Small intestine (tissue), 7 donors: ENCODE measurements around the gene PARK7. TPM values are rescaled to one million over a fixed set of nuclear protein-coding genes. Genes with fewer than 3 reads are reported as not detected.
A peak's percentile ranks its signal among the peaks of the same experiment; 100 is the strongest.

Experiments used
- DNase-seq, 2 donors: peaks; one replicate each; pipeline versions ENCODE4 v3.0.0 to v3.0.0-alpha.2; 2013
- FAIRE-seq: peaks from 2 replicates; lab custom pipeline; 2012; peaks lifted over from hg19 to GRCh38; lab: Jason Lieb, UNC
- H3K27ac ChIP-seq, 3 donors: one replicate each; pipeline ENCODE4 v1.5.1; 2013; ENCODE audit warnings: low read length in 2 of 3, mild to moderate bottlenecking in 2 of 3, control low read depth in 1 of 3, inconsistent platforms in 1 of 3, low read depth in 1 of 3, moderate library complexity in 1 of 3
- H3K27me3 ChIP-seq, 3 donors: one replicate each; pipeline ENCODE4 v1.6.1; 2013; ENCODE audit warnings: low read length in 3 of 3, inconsistent platforms in 1 of 3; ENCODE audit not compliant: control insufficient read depth in 3 of 3, insufficient read depth in 3 of 3
- H3K36me3 ChIP-seq, 3 donors: one replicate each; pipeline ENCODE4 v1.6.1; 2013; ENCODE audit warnings: low read length in 3 of 3, inconsistent platforms in 1 of 3, low read depth in 1 of 3, mild to moderate bottlenecking in 1 of 3, moderate library complexity in 1 of 3; ENCODE audit not compliant: control insufficient read depth in 3 of 3, insufficient read depth in 2 of 3
- H3K4me1 ChIP-seq, 3 donors: one replicate each; pipeline ENCODE4 v1.6.1; 2013; ENCODE audit warnings: low read length in 2 of 3, inconsistent platforms in 1 of 3, low read depth in 1 of 3, mild to moderate bottlenecking in 1 of 3, moderate library complexity in 1 of 3; ENCODE audit not compliant: control insufficient read depth in 3 of 3, insufficient read depth in 2 of 3
- H3K4me3 ChIP-seq, 3 donors: one replicate each; pipeline ENCODE4 v1.5.1; 2013; ENCODE audit warnings: low read length in 3 of 3, control low read depth in 1 of 3, inconsistent platforms in 1 of 3, low read depth in 1 of 3, mild to moderate bottlenecking in 1 of 3, moderate library complexity in 1 of 3
- H3K9me3 ChIP-seq, 2 donors: one replicate each; pipeline ENCODE4 v1.6.1; 2013; ENCODE audit warnings: low read depth in 1 of 2, low read length in 1 of 2; ENCODE audit not compliant: control insufficient read depth in 2 of 2, insufficient read depth in 1 of 2
- WGBS, 3 donors: extraction: QIAGEN DNeasy Blood & Tissue Kit; methylation state at CpG; one replicate each; pipeline ENCODE4 v1.1.7; 2013; 5-methylcytosine and 5-hydroxymethylcytosine counted together
- polyA plus RNA-seq, 4 donors: library from polyadenylated mRNA; stranded (reverse) in 3 of 4; unstranded in 1 of 4; fragments of 200-250 nt in 3 of 4; fragments of 120-200 nt in 1 of 4; gene quantifications; one replicate each; pipeline versions ENCODE4 v1.2.1 to v1.2.3, GENCODE V29; 2013
- donor health status: healthy with polysubstance abuse.
- donor health status: control.
- donor health status: control.
- donor health status: Bipolar disorder and iron deficiency.
- donor health status: healthy.

Gene PARK7
- polyA plus RNA-seq, 4 donors: 199 to 297 (median 222) TPM

DNA sequence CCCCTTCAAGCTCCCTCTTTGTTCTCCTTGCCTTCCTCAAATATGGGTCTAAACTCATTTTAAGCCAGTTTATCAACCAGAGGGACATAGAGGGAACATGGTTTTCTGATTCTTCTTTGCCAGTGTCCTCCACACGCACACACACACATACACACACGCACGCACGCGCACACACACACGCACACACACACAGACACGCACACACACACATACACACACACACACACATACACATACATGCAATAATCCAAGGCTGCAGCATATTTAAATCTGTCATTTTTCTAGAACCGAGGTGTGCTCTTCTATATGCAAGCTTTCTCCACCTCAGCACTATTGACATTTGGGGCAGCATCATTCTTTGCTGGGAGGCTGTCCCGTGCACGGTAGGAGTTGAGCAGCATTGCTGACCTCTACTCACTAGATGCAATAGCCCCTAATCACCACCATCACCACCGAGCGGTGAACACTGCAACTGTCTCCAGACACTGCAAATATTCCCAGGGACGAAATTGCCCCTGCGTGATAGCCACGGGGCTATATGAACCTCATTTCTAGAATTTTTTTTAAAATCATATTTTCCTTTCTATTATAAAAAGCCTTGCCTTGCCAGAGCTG, 28.9 kb upstream of the PARK7 start:
- WGBS, 3 donors: 69 to 74% (median 73%) methylated on average over 15 of the region's 15 CpGs
- DNase-seq (no peak), FAIRE-seq (no peak)
- Histone ChIP-seq H3K36me3 (no peaks in the 10 kb centered on the region), H3K4me3 (no peak overlapping the region), H3K9me3 (no peaks in the 10 kb centered on the region), H3K27me3 (no peaks in the 10 kb centered on the region), H3K27ac (no peak overlapping the region), H3K4me1 (no peaks in the 10 kb centered on the region)

DNA sequence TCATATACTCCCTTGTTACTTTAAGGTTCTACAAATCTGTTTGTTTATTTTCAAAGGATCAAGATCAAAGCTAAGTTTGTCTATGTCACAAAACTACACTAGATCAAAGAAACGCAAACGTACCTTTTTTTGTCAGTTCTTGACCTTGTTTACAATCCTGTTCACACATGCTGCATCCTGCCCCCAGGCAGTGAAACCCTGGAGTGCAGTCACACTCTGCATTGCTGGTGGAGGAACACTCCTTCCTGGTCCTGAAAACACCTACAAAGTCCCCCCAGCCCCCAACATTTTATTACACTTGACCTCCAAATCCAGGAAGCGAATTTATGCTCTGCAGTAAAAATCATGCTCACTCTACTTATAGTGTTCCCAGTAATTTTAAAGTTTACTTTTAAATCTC, 23.4 kb upstream of the PARK7 start:
- Histone ChIP-seq H3K4me3 (no peak overlapping the region), H3K4me1 (peaks cover 0 to 2% (median 2%) of the 10 kb centered on the region in 3 donors), H3K36me3 (no peaks in the 10 kb centered on the region), H3K27ac (no peak overlapping the region), H3K27me3 (peaks cover 0 to 28% (median 0%) of the 10 kb centered on the region in 3 donors), H3K9me3 (no peaks in the 10 kb centered on the region)
- DNase-seq (no peak), FAIRE-seq (no peak)
- 21 to 46% (median 26%) methylated on average over 3 of the region's 3 CpGs for WGBS, 3 donors

DNA sequence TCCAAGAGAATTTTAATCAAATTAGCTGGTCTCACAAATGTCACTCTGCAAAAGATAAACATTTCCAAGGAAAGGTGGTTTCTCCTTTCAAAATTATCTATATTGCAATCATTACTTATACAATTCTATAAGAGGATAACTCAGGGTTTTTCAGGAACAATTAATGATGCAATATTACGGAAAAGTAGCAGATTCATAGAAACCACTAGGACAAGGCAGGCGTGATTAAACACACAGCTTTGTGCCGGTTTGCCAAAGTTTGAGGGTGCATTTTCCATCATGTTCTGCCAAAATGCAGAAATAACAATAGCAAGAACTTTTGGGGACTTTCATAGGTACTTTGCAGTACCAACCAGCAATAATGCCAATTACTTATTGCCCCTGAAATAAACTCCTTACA, 21.5 kb upstream of the PARK7 start:
- Histone ChIP-seq H3K36me3 (no peaks in the 10 kb centered on the region), H3K27me3 (peaks cover 0 to 32% (median 0%) of the 10 kb centered on the region in 3 donors), H3K9me3 (no peaks in the 10 kb centered on the region), H3K27ac (no peak overlapping the region), H3K4me1 (peaks cover 0 to 2% (median 2%) of the 10 kb centered on the region in 3 donors), H3K4me3 (no peak overlapping the region)
- WGBS, 3 donors: 74 to 87% (median 78%) methylated on average over 3 of the region's 3 CpGs
- no peak for DNase-seq
- no peak for FAIRE-seq

DNA sequence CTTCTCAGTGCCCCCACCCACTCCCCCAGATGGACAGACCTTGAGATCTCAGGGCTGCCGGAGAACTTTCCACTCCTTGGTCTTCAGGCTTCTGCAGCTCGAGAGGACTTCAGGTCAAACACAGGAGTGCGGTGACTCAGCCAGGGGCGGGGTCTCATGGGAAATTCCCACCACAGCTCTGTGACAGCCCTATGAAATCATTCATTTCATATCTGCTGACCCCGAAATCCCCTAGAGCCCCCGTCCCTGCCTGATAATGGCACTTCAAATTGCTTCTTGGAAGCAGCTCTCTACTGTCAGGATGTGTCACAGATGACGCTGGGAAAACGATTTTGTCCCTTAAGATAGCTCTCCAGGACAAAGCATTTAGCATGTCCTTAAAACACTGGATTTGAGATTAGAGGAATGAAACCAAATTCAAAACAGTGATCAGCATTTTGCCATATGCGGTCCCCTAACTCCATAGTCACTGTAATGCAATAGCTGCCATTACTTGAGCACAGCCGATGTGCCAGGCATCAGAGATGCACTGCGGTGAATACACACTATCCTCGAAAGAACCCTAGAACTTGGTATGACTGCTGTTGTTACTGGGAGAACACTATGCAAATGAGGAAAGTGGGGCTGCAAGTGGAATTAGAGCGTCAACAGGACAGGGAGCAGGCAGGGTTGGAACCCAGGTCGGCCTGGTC, 20.6 kb upstream of the PARK7 start, which contains the start of gene TNFRSF9:
TSS of gene TNFRSF9 (minus strand) at position 95 of the 692 bp plus-strand sequence. CDS start 845 bp downstream, outside the sequence.
- WGBS, 3 donors: 41 to 54% (median 45%) methylated on average over 14 of the region's 14 CpGs
- Histone ChIP-seq H3K27ac (no peak within 1 kb of the TSS), H3K4me1 (peaks cover 0 to 2% (median 2%) of the 10 kb centered on the region in 3 donors), H3K27me3 (peaks cover 0 to 32% (median 0%) of the 10 kb centered on the region in 3 donors), H3K9me3 (no peaks in the 10 kb centered on the region), H3K36me3 (no peaks in the 10 kb centered on the region), H3K4me3 (no peak within 1 kb of the TSS)
- DNase-seq (peak in 1 of 2 donors; percentile 15), FAIRE-seq (no peak)

DNA sequence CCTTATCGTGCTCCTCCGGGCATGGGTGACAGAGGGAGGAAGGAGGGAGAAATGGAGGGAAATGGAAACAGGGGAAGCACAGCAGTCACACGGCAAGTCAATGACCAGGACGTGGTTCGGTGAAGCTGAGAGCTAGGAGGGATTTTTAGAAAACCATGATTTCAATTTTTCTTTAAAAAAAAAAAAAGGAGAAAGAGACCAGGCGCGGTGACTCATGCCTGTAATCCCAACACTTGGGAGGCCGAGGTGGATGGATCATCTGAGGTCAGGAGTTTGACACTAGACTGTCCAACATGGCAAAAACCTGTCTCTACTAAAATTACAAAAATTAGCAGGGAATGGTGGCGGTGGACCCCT, 20.1 kb upstream of the PARK7 start:
- no peak for DNase-seq
- 63 to 73% (median 69%) methylated on average over 9 of the region's 9 CpGs for WGBS, 3 donors
- FAIRE-seq: no peak
- Histone ChIP-seq H3K9me3 (no peaks in the 10 kb centered on the region), H3K4me3 (no peak overlapping the region), H3K27ac (no peak overlapping the region), H3K36me3 (no peaks in the 10 kb centered on the region), H3K4me1 (peaks cover 0 to 2% (median 2%) of the 10 kb centered on the region in 3 donors), H3K27me3 (peaks cover 0 to 32% (median 0%) of the 10 kb centered on the region in 3 donors)

DNA sequence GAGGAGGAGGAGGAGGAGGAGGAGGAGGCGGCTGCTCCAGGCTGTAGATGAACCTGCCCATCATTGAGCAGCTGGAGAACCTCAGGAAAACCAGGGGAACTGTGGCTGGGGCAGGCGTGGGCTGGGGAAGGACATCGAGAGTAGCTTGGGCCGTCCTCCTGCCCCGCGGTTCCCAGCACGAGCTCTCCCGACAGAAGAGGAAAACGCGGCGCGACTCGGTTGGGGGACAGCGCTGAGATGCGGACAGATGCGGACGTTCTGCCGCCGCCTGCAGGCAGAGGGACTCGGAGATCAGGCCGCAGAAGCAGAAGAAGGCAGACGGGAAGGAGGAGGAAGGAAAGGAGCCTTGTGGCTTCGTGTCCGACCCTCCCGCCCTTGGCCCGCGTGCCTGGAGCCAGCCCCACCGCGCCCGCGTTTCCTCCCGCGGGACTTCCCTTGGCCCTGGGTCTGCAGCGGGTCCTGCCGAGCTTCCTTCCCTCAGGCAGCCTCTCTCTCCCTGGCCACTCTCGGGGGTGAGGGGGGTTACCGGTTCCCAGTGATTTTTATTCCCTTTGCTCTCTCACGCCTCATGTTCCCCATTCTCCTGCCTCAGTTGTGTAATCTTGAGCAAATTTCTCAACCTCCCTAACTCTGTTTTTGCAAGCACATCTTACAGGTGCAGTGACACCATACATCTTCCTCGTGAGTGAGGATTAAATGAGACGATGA, 19.1 kb upstream of the PARK7 start:
- Histone ChIP-seq H3K9me3 (no peaks in the 10 kb centered on the region), H3K4me1 (peaks cover 0 to 2% (median 2%) of the 10 kb centered on the region in 3 donors), H3K36me3 (no peaks in the 10 kb centered on the region), H3K27me3 (peaks cover 0 to 35% (median 0%) of the 10 kb centered on the region in 3 donors), H3K27ac (peak overlapping the region in 1 of 3 donors; percentile 22), H3K4me3 (peak overlapping the region in 1 of 3 donors; percentile 33)
- WGBS, 3 donors: 7 to 8% (median 7%) methylated on average over 30 to 40 of the region's 40 CpGs
- FAIRE-seq (no peak), DNase-seq (peak; percentile 31 to 54)

DNA sequence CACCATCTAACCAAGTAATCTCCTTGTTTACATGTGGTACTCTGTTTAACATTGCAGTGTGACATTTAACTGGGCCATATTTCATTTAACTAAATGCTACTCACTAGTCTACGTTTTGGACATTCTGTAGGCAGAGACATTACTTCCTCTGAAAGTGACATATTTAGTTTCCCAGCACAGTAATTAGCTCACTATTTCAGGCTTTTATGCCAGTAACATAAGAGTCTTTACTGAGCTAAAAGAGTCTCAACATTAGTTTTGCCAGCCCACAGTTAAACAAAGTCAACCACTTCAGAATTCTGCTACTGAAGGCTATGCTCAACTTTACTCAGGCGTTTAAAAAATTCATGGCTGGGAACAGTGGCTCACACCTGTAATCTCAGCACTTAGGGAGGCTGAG, 18.3 kb upstream of the PARK7 start:
- Histone ChIP-seq H3K36me3 (no peaks in the 10 kb centered on the region), H3K9me3 (no peaks in the 10 kb centered on the region), H3K27ac (no peak overlapping the region), H3K4me3 (no peak overlapping the region), H3K27me3 (peaks cover 0 to 35% (median 0%) of the 10 kb centered on the region in 3 donors), H3K4me1 (peaks cover 0 to 2% (median 2%) of the 10 kb centered on the region in 3 donors)
- DNase-seq (no peak), FAIRE-seq (no peak)
- WGBS, 3 donors: 54 to 55% (median 55%) methylated on average over 2 of the region's 2 CpGs

DNA sequence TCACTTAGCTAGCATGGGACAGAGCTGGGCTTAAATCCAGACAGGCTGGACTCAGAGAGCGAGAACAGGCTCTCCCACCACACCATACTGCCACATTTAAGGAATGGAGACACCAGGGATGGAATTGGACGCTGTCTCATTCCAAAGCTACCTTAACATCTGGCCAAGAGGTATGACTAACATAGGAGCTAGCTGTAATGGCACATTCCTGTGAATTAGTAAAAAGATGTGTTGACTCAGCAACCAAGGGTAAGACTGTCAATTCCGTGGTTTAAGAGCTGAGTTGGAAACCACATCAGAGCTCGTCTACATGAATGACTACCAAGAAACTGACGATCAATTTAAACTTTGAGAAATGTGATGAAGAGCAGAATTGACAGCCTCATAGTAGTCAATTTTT, 12.6 kb upstream of the PARK7 start:
- H3K4me1 ChIP-seq: peaks cover 0 to 3% (median 0%) of the 10 kb centered on the region in 3 donors
- no peak overlapping the region for H3K27ac ChIP-seq
- DNase-seq (peak in 1 of 2 donors; percentile 25), FAIRE-seq (no peak)
- H3K36me3 ChIP-seq: no peaks in the 10 kb centered on the region
- no peak overlapping the region for H3K4me3 ChIP-seq
- WGBS, 3 donors: 69 to 78% (median 74%) methylated on average over 5 of the region's 5 CpGs
- H3K9me3 ChIP-seq: no peaks in the 10 kb centered on the region
- peaks cover 0 to 6% (median 0%) of the 10 kb centered on the region in 3 donors for H3K27me3 ChIP-seq
